Measurements from ENCODE around the gene PGBD5. TPM values are rescaled to one million over a fixed set of nuclear protein-coding genes. Genes with fewer than 3 reads are reported as not detected.

Gene PGBD5
- total and polyA plus RNA-seq, 2 of the 13 experiments (the other 11 are each of a cell fraction or from before 2014, with no cell fraction given), result 0.04 to 0.13 TPM

DNA sequence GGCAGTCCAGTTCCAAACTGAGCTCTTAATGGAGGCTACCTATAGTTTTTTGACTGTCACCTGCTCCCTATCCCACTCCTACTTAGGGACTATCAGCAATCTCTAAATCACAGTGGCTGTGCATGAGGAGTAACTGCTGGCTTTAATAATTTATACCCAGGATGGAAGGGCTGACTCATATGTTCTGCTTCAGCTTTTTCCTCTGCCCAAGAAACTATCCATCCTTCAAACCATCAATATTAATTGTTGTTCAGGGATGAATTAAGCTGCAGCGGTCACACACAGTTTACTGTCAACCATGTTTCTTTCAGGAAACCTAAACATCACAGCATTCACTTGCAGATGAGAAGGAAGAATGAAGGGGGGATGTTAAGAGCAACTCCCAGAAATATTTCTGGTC lies 9.0 kb upstream of the PGBD5 start (continued):
- TF ChIP-seq, protein P1, sequence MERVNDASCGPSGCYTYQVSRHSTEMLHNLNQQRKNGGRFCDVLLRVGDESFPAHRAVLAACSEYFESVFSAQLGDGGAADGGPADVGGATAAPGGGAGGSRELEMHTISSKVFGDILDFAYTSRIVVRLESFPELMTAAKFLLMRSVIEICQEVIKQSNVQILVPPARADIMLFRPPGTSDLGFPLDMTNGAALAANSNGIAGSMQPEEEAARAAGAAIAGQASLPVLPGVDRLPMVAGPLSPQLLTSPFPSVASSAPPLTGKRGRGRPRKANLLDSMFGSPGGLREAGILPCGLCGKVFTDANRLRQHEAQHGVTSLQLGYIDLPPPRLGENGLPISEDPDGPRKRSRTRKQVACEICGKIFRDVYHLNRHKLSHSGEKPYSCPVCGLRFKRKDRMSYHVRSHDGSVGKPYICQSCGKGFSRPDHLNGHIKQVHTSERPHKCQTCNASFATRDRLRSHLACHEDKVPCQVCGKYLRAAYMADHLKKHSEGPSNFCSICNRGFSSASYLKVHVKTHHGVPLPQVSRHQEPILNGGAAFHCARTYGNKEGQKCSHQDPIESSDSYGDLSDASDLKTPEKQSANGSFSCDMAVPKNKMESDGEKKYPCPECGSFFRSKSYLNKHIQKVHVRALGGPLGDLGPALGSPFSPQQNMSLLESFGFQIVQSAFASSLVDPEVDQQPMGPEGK (CRISPR knock-in tag; IDR thresholded peaks at IDR 0.05), result no peak
- TF ChIP-seq YEATS4 (CRISPR knock-in tag; IDR thresholded peaks at IDR 0.05; ENCODE audit: borderline replicate concordance), result no peak
- TF ChIP-seq ZNF264 (CRISPR knock-in tag; IDR thresholded peaks at IDR 0.05), result no peak
- no peak for TF ChIP-seq ZNF33B (CRISPR knock-in tag; IDR thresholded peaks at IDR 0.05)
- no peak for TF ChIP-seq ELF4 (CRISPR knock-in tag; IDR thresholded peaks at IDR 0.05; ENCODE audit: borderline replicate concordance)

DNA sequence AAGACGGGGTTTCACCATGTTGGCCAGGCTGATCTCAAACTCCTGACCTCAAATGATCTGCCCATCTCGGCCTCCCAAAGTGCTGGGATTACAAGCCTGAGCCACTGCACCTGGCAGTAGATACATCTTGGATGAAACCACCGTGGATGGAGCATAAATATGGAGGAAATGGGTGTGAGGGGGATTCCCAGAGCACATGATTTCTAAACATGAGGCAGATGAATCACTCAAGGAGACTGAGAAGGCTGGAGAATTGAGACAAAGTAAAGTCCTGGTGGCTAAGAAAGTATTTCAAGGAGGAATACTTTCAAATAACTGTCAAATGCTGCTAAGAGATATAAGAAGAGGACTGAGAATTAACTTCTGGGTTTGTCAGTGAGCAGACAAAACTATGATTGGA lies 5.4 kb upstream of the PGBD5 start:
- no peak for TF ChIP-seq ZNF557 (CRISPR knock-in tag; IDR thresholded peaks at IDR 0.05)
- TF ChIP-seq, protein P2, sequence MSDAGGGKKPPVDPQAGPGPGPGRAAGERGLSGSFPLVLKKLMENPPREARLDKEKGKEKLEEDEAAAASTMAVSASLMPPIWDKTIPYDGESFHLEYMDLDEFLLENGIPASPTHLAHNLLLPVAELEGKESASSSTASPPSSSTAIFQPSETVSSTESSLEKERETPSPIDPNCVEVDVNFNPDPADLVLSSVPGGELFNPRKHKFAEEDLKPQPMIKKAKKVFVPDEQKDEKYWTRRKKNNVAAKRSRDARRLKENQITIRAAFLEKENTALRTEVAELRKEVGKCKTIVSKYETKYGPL (CRISPR knock-in tag; IDR thresholded peaks at IDR 0.05), result no peak
- no peak for TF ChIP-seq ZNF614 (CRISPR knock-in tag; IDR thresholded peaks at IDR 0.05; ENCODE audit: borderline replicate concordance)
- TF ChIP-seq PBX3 (CRISPR knock-in tag; IDR thresholded peaks at IDR 0.05; ENCODE audit: borderline replicate concordance), result no peak
- TF ChIP-seq ZFP90 (CRISPR knock-in tag; IDR thresholded peaks at IDR 0.05; ENCODE audit: borderline replicate concordance), result no peak
- no peak for TF ChIP-seq GTF3A (CRISPR knock-in tag; conservative IDR thresholded peaks at IDR 0.05)
- TF ChIP-seq EP300 (IDR thresholded peaks at IDR 0.05; ENCODE audit: low read depth in 2 of 2, low read length in 2 of 2), result no peak
- no peak for TF ChIP-seq EP300 (CRISPR knock-in tag; IDR thresholded peaks at IDR 0.05; ENCODE audit: borderline replicate concordance)
- no peak for TF ChIP-seq ZNF605 (CRISPR knock-in tag; IDR thresholded peaks at IDR 0.05)
- no peak for TF ChIP-seq SAFB2 (CRISPR knock-in tag; IDR thresholded peaks at IDR 0.05; ENCODE audit: borderline replicate concordance, low read depth)
- no peak for TF ChIP-seq KDM3A (CRISPR knock-in tag; IDR thresholded peaks at IDR 0.05; ENCODE audit: low read depth)
- no peak for TF ChIP-seq LCORL (IDR thresholded peaks at IDR 0.05)
- TF ChIP-seq LCORL (CRISPR knock-in tag; IDR thresholded peaks at IDR 0.05), result no peak
- no peak for TF ChIP-seq REXO4 (CRISPR knock-in tag; IDR thresholded peaks at IDR 0.05; ENCODE audit: borderline replicate concordance)
- CTCF ChIA-PET (ENCODE audit: low intra/inter-chr PET ratio, low total read pairs), result no interaction called here
- ATAC-seq (no peak), FAIRE-seq (no peak), DNase-seq (ENCODE audit: low spot score) (no peak)
- Histone ChIP-seq H3K9me3 (ENCODE audit: low read length) (no peaks in the 10 kb centered on the region), H3K4me2 (ENCODE audit: low read depth, low read length) (no peak overlapping the region), H3K36me3 (replicated peaks in 1 of 2; ENCODE audit: control insufficient read depth in 1 of 2, insufficient read depth in 2 of 2, low read length in 2 of 2) (no peaks in the 10 kb centered on the region), H3K4me1 (ENCODE audit: insufficient read depth, low read length) (no peaks in the 10 kb centered on the region), H4K20me1 (ENCODE audit: insufficient read depth, low read length) (peaks cover 3% of the 10 kb centered on the region; the same call in 1 of the 2 replicates), H3K4me3 (replicated peaks in 1 of 3; ENCODE audit: insufficient read depth in 1 of 3, low read depth in 2 of 3, low read length in 3 of 3) (no peak overlapping the region), H2AFZ (ENCODE audit: low read length) (no peak overlapping the region), H3K79me2 (ENCODE audit: insufficient read depth, low read length) (no peaks in the 10 kb centered on the region), H3K27ac (ENCODE audit: extremely low read length, insufficient read depth, low read length) (no peak overlapping the region), H3K9ac (ENCODE audit: insufficient read depth, low read depth, low read length) (no peak overlapping the region), H3K27me3 (ENCODE audit: control insufficient read depth in 1 of 2, insufficient read depth in 2 of 2, low read length in 2 of 2) (peaks cover 0 to 7% of the 10 kb centered on the region in 2 experiments; a peak in 1 of 5 replicates)
- intact Hi-C loops (cut with micrococcal nuclease; ENCODE audit: unreplicated experiment), result no loop called here
- in situ Hi-C loops (cut with HindIII; ENCODE audit: extremely low pct_ligation_motif_present, low pct_unique_long_range_greater_than_20kb), result no loop called here
- WGBS (ENCODE audit: low lambda C conversion rate), result 0% methylated on average over 3 of the region's 3 CpGs
- POLR2A ChIA-PET, result no interaction called here
- no TSS peak for BruUV-seq (replicated peaks)
